Activated CD4-positive, alpha-beta T cell treated with anti-CD3 and anti-CD28 coated beads for 1 hour (primary cell): ENCODE results near the gene MAEA.
"Not testable (repeated sequence)": the region's sequence is repeated elsewhere in the genome, so short reads cannot be mapped to it uniquely, and the experiment has no call there.

ENCODE experiments used
- DNase-seq: peaks from one replicate; pipeline ENCODE4 v3.0.0-alpha.2; 2020

The MAEA gene

DNA sequence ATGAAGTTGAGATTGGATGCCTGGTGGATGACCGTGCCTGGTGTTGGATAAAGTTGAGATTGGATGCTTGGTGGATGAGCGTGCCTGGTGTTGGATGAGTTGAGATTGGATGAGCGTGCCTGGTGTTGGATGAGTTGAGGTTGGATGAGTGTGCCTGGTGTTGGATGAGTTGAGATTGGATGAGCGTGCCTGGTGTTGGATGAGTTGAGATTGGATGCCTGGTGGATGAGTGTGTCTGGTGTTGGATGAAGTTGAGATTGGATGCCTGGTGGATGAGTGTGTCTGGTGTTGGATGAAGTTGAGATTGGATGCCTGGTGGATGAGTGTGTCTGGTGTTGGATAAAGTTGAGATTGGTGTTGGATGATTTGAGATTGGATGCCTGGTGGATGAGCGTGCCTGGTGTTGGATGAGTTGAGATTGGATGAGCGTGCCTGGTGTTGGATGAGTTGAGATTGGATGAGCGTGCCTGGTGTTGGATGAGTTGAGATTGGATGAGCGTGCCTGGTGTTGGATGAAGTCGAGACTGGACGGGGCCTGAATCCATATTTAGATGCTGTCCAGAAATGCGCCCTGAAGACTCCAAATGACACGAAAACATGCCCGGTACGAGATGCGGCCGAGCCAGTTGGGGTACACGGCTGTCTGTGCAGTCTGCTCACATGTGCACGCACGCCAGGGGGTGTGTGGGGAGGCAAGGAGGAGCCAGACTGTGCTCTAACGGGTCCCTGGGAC lies 34.9 kb downstream of the MAEA start:
- DNase-seq: not testable (repeated sequence)

DNA sequence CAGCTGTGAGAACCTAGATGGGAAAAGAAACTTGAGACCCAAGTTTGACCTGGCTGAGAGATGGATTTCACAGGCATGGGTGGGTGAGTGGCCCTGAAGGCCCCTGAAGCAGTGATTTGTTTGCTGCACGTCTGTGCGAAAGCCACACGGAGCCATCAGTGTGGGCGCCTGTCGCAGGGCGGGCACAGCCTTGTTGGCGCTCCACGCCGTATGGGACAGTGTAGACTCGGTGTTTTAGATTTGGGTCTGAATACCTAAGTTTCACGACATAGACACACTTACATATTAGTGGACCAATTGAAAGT lies 35.4 kb downstream of the MAEA start:
- DNase-seq: no peak

DNA sequence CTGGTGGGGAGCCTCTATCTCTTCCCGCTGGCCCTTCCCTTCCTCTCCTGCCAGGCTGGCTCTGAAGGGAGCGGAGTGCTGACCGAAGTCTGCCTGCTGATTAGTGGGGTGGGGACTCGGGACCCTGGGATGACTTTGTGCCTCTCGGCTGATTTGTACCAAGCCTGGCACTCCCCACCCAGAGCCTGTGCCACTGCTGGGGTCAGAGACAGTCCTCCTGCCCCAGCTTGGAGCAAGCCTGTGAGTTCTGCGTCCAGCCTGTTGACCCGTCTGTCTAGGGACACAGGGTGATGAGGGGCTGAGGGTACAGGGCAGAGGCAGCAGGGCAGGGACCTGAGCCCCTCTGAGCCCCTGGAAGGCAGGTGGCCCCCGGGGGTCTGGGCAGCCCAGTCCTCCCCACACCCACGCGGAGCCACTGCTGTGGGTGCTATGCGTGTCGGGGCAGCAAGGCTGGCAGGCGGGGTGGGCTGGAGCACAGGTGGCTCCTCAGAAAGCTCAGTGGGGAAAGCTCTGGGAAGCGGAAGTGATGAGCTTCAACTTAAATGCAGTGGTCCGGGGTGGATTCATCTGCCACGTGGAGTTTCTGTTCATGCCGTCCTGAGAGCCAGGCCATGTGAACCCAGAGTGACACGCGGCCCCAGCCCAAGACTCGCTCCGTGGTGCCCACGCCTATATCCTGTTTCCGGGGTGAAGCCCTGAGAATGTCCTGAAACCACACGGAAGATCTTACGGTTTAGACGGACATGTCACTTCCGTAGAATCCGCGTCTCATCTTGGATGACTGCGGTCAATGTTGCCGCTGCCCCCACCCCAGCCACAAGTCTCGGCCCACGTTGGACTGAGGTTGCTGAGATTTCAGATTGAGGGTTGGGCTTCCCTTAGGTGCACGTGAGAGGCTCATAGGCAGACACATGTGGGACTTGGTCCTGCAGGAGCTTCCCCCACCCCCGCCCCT lies 36.3 kb downstream of the MAEA start:
- no peak for DNase-seq

DNA sequence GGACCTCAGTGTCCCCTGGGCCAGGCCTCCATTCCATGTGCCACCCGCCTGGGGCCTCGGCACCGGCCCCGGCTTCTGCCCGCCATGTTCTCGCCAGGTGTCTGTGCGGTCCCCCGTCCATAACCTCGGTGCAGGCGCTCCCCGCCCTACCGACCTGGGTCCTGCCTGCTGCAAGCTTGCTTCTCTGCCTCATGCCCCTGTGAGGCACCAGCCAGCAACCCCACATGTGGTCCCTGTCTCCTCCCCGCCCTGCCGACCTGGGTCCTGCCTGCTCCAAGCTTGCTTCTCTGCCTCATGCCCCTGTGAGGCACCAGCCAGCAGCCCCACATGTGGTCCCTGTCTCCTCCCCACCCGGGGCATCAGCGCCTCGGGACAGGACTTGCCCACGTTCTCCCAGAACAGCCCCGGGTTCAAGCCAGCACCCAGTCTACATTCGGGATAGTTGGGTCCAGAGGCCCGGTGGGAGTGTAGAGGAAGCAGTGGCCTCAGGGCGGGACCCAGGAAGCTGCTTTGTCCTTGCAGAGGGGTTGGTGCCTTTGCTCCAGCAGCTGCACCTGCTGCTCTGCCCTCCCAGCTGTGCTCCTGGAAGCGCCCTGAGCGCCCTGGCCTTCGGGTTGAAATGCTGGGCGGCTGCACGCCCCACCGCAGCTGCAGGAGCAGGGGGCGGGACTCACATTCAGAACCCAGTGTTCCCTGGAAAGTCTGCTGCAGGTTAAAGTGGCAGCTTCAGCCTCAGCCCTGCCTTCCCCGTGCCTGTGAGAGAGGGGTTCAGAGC lies 37.2 kb downstream of the MAEA start:
- no peak for DNase-seq

DNA sequence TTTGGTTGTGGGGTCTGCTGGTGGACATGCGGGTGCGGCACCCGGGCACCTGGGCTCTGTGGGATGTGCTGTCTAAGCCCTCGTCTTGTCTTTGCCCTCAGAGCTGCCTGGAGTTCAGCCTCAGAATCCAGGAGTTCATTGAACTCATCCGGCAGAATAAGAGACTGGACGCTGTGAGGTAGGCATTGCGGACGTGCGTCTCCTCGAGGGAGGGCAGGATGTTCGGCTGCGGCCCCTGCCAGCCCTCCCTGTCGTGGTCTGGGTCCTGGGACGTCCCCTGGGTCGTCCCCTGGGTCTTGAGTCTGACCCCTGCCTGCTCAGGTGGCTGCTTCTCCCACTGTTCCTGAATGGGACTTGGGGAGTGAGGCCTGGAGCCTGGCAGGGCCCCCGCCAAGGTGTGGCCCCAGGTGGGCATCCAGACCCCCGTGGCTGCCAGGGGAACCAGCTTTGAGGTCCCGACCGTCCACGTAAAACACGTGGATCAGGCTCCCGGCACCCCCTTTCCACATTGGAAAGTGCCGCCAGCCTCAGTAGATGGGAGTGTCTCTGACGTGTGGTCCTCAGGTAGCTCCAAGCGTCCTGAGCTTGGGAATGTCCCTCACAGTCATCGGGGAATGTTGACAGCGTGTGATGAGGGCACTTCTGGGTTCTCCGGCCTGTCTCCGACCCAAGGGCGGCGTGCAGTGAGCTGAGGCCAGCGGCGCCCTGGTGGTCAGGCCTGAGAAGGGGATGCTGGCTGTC lies 38.0 kb downstream of the MAEA start:
- DNase-seq: no peak

DNA sequence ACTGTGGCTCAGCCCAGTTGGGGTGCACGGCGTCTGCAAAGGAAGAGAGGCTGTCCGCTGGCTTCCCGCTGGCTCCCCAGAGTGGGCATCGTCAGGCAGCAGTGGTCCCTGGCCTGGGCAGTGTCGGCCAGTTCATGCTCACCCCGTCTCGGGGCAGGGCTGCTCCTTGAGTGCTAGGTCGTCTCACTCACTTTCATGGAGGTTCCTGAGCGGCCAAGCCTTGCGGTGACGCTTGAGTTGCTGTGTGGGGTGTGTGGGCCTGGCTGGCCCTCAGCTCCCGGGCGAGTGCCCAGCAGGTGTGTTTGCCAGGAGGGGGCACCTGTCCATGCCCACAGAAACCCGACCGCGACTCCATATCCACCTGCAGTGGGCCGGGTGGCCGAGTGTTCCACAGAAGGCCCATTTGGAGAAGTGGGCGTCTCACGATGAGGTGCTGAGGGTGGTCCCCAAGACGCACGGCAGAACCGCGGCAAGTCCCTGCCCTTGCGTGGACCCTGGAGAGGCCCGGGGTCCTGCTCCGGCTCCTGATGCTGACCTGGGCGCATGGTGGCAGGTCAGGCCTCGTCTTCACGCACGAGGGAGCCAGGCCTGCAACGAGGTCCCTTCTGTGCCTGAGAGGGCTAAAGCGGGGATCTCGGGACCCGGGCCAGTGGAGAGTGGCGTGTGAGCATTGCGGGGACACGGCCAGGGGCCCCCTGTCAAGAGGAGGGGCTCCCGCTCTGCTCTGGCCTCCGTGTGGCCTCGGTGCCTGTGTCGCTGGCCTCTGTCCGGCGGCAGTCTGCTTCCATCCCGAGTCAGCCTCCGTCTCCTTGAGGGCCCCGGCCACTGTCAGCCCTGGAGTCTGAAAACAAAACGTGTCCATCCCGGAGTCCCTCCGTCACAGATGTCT lies 38.8 kb downstream of the MAEA start:
- DNase-seq: no peak

DNA sequence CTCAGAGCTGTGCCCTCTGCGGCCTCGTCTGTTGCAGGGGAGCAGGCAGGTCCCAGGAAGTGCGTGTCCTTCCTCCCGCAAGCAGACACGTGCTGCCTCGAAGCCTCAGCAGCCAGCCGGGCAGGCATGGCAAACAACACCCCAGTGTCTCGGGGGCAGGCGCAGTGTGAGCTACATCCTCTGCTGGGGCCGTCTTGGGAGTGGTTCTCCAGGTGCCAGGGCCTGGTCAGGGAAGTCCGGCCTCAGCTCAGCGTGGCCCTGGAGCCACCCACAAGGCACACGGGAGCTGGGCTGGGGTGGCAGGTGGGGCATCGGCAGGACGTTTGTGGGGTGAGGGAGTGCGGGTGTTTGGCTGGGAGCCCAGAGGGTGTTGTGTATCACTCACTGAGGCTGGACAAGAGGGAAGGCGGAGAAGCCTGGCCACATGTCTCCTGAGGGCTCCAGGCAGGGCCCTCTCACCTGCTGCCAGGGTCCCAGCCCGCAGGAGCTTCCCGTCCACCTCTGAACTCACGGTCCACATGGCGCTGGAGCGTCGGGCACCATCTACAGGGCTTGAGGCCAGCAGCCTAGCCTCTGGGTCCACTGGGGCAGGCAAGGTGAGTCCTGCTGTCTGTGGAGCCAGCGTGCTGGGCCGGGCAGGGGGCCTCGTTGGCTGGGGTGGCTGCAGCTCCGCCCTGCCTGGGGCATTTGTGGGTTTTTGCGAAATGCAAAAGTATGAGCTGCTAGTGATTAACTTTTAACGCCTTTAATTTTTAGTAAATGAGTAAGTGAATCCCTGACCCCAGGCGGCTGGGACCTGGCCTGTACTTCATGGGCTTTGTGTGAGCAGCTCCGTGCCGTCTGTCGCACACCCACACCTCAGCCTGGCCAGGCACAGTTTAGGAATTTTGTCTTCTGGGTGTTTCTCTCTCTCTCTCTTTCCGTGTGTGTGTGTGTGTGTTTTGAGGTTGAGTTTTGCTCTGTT lies 40.0 kb downstream of the MAEA start:
- DNase-seq: no peak

DNA sequence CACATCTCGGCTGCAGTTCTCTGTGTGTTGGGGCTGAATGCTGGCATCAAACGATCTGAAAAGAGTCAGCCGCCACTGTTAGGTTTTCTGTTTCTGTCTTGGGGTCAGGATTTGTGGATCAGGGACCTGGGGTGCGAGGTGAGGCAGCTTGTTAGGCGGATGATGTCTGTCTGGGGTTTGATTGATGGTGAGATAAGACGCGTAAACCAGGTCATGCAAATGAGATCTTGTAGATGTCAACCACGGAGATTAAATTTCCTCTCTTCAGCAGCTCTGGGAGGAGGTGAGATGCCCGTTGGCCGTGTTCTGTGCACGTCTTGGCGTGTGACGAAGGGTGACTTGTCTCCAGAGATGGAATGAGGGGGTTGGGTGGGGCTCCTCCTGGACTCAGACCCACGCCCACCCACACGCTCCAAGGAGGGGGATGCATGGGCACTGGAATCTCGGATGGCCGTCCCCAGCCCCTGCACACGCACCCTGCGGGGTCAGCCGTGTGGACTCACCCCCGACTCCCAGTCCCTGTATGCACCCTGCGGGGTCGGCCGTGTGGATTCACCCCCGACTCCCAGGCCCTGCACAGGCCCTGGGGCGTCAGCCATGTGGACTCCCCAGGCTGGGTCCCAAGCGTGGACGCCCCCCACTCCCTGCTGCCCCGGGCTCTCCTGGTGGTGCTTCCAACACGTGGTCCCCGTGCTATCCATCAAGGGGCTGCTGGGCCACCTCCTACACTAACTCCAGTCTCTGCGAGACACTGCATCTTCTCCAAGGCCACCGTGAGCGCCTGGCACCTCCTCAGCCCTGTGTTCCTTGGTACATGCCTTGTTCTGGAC lies 41.3 kb downstream of the MAEA start:
- peak; percentile 36 for DNase-seq

DNA sequence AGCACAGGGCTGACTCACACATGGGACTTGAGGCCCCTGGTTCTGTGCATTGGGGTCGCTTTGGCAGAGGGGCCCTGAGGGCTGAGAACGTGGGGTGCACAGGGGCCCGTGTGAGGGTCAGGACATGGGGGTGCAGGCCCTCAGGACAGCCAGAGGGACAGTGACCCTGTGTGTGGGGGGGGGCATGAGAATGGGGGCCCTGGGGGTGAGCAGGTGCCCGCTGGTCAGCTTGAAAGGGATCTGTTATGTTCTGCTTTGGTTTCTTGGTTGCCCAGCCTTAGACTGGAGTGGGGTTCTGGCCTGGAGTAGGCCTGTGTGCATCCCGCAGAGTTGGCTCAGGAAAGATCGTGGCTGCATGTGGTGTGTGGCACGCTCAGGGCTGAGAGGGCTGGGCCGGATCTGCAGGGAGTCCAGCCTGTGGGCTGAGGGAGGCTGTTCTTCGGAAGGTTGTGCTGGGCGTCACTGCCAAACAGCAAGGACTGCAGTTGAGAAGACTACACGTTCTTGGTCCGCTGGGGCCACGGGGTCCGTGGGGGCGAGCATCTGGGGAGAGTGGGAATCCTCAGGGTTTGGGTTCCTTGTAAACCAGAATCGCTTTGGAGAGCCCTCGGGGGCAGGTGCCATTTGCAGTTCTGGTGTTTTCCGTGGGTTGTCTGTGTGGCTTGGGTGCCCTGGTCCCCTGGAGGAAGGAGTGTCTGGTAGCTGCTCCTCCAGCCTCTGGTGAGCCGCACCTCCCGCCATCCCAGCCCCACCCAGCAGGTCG lies 42.1 kb downstream of the MAEA start:
- no peak for DNase-seq

DNA sequence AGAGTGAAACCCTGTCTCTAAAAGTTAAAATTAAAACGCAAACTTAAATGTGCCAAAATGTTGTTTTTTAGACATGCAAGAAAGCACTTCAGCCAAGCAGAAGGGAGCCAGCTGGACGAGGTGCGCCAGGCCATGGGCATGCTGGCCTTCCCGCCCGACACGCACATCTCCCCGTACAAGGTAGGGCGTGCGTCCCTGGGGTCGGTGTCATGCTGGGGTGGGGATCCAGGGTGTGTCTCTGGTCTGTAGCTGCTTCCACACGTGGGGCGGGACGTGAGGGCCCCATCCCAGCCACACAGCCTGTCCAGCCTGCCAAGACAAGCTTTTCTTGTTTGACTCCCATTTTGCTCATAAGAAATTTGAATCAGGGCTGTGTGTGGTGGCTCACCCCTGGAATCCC lies 43.0 kb downstream of the MAEA start:
- DNase-seq: no peak

DNA sequence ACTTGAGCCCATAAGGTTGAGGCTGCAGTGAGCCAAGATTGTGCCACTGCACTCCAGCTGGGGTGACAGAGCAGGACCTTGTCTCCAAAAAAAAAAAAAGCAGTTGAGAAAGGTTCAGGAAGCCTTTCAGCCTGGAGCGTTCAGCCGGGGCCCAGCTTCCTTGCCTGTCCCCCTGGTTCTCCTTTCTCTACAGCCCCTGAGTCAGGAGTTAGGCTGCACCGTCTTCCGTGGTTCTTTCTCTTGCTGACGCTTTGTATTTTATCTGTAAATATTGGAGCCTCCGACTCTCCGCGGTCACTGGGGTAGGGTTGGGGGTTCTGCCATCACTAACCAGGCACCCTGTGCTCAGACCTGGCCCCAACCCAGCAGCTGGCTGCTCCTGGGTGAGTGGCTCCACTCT lies 43.6 kb downstream of the MAEA start:
- DNase-seq: no peak

DNA sequence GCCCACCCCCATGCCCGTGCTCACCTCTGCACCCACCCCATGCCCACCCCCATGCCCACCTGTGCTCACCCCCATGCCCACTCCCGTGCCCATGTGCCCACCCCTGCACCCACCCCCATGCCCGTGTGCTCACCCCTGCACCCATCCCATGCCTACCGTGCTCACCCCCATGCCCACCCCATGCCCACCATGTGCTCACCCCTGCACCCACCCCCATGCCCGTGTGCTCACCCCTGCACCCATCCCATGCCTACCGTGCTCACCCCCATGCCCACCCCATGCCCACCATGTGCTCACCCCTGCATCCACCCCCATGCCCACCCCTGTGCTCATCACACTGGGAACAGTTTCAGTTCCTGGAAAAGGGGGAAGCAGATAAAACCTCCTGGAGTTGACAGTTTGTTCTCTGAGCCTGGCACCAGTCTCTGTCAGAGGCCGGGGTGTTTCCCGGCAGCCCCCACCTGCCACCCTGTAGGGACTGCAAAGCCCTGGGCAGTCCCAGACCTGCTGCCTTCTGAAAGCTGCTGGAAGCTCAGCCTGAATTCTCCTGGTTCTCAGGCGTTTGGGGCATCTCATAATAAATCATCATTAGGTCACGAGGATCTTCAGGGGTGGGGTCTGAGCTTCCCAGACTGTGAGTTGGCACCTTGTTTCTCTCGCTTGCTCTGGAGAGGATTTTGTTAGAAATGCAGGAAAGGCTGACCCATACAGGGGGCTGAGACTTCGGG lies 44.3 kb downstream of the MAEA start:
- not testable (repeated sequence) for DNase-seq

DNA sequence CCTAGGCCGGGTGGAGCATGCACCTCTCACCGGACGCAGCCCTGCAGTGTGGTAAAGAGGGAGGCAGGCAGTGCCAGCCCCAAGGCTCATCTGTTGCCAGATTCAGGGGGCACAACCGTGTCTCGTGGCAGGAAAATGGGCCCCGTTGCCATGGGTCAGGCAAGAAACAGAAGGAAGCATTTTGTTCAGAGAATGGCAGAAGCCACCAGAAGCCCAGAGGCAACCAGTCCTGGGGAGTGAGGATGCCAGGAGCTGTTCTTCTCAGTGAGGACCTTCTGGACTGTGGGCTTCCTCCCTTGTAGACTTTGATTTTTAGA lies 44.8 kb downstream of the MAEA start:
- DNase-seq: no peak

DNA sequence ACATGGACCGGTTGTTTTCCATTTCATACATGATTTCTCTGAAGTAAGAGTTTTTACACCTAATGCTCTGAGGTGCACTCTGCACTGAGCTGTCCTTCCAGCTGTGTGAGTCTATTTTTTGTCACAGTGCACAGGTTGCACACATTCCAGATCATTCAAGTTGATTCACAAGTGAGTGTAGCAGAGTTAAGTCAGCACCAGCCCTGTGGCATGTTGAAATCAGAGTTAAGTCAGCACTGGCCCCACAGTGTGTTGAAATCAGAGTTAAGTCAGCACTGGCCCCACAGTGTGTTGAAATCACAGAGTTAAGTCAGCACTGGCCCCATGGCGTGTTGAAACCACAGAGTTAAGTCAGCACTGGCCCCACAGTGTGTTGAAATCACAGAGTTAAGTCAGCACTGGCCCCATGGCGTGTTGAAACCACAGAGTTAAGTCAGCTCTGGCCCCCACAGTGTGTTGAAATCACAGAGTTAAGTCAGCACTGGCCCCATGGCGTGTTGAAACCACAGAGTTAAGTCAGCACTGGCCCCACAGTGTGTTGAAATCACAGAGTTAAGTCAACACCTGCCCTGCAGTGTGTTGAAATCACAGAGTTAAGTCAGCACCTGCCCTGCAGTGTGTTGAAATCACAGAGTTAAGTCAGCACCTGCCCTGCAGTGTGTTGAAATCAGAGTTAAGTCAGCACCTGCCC lies 45.6 kb downstream of the MAEA start:
- not testable (repeated sequence) for DNase-seq

DNA sequence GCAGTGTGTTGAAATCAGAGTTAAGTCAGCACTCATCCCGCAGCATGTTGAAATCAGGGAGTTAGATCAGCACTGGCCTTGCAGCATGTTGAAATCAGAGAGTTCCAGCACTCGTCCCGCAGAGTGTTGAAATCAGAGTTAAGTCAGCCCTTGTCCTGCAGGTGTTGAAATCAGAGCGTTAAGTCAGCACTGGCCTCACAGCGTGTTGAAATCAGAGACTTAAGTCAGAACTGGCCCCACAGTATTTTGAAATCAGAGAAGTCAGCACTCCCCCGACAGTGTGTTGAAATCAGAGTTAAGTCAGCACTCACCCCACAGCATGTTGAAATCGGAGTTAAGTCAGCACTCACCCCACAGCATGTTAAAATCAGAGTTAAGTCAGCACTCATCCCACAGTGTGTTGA lies 46.4 kb downstream of the MAEA start:
- no peak for DNase-seq

DNA sequence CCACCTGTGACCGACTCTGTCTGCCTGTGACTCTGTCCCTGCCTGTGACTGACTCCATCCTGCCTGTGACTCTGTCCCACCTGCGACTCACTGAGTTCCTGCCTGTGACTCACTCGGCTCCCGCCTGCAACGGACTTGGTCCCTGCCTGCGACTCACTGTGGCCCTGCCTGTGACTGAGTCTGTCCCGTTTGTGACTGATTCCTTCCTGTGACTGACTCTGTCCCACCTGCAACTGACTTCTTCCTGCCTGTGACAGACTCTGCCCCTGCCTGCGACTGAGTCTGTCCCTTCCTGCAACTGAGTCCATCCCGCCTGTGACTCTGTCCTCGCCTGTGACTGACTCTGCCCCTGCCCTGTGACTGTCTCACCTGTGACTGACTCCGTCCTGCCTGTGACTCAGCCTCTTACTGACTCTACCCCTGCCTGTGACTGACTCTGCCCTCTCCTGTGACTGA lies 47.7 kb downstream of the MAEA start:
- DNase-seq: peak; percentile 46

DNA sequence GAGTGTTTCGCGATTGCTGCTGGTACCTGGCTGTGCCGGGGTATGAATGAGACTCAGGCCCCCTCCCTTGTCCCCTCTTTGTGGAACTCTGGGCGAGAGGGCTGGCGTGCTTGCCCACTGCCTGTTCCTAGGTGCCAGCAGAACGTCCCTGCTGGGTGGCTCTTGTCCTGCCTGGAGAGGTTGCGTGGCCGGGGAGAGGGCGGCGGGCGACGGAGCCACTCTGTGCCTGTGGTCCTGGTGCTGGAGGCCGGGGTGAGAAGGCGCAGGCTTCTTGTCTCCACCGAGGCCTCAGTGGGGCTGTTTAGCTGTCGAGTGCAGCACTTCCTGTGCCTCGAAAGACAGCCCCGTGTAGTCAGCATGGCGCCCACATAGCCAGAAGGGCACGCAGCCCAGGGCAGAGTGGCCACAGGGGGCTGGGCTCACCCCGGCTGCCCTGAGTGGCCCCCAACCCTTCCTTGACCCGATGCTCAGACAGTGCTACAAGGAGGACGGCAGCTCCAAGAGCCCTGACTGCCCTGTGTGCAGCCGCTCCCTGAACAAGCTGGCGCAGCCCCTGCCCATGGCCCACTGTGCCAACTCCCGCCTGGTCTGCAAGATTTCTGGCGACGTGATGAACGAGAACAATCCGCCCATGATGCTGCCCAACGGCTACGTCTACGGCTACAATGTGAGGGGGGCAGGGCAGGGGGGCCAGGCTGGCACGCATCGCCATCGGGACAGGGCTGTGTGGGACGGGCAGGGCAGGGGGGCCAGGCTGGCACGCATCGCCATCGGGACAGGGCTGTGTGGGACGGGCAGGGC lies 48.5 kb downstream of the MAEA start:
- DNase-seq: no peak
